SU-DHL-6 (cell line): ENCODE results near the gene LY6G6C.

Experiments
- H2AFZ ChIP-seq: fragments of 200-600 bp; sonication (generic); 2 replicates; pipeline ENCODE4 v1.6.1; 2014; ENCODE audit warnings: low read depth, mild to moderate bottlenecking, moderate library complexity, mixed read lengths, antibody characterized with exemption, low read length; ENCODE audit not compliant: severe bottlenecking
- H3F3A ChIP-seq: fragments of 200-600 bp; shearing (Covaris generic); 2 replicates; pipeline ENCODE4 v1.6.0; 2016; ENCODE audit warnings: antibody characterized with exemption, mild to moderate bottlenecking; ENCODE audit not compliant: insufficient read depth
- H3K27ac ChIP-seq: fragments of 200-600 bp; sonication (generic); 2 replicates; pipeline ENCODE4 v1.5.1; 2016; ENCODE audit warnings: low read depth, mild to moderate bottlenecking, low read length, moderate library complexity, mixed read lengths
- H3K27me3 ChIP-seq: fragments of 200-600 bp; sonication (generic), shearing (Covaris generic); 2 replicates; pipeline ENCODE4 v1.6.0; 2014; ENCODE audit warnings: mild to moderate bottlenecking, low read length
- H3K36me3 ChIP-seq: fragments of 200-600 bp; sonication (generic); 2 replicates; pipeline ENCODE4 v1.6.1; 2014; ENCODE audit warnings: mild to moderate bottlenecking, low read length, mixed read lengths
- H3K4me2 ChIP-seq: fragments of 300-600, 200-600 bp; shearing (Covaris generic), sonication (generic); 2 replicates; pipeline ENCODE4 v1.6.0; 2014; ENCODE audit warnings: low read length, low read depth, mild to moderate bottlenecking; ENCODE audit not compliant: poor library complexity, severe bottlenecking
- H3K4me3 ChIP-seq: fragments of 200-600 bp; sonication (generic); 2 replicates; pipeline ENCODE4 v1.5.1; 2014; ENCODE audit warnings: antibody characterized with exemption, low read length, mild to moderate bottlenecking, mixed read lengths; ENCODE audit not compliant: insufficient read depth, poor library complexity, severe bottlenecking
- H3K79me2 ChIP-seq: fragments of 200-600 bp; sonication (generic); 2 replicates; pipeline ENCODE4 v1.6.1; 2014; ENCODE audit warnings: mild to moderate bottlenecking, low read length, moderate library complexity; ENCODE audit not compliant: insufficient read depth
- H3K9ac ChIP-seq: fragments of 200-600 bp; sonication (generic); 2 replicates; pipeline ENCODE4 v1.7.0; 2014; ENCODE audit warnings: mild to moderate bottlenecking, low read length
- H3K9me2 ChIP-seq: fragments of 200-600 bp; sonication (generic); replicated peaks from 2 replicates; pipeline ENCODE4 v1.6.1; 2014; ENCODE audit warnings: low read length; ENCODE audit not compliant: insufficient read depth
- H3K9me3 ChIP-seq: fragments of 200-600 bp; sonication (generic); 2 replicates; pipeline ENCODE4 v1.6.1; 2014; ENCODE audit warnings: low read length, mixed read lengths; ENCODE audit not compliant: insufficient read depth
- H4K20me1 ChIP-seq: fragments of 200-600 bp; sonication (generic); 2 replicates; pipeline ENCODE4 v1.6.1; 2014; ENCODE audit warnings: low read depth, mild to moderate bottlenecking, antibody characterized with exemption, low read length, moderate library complexity, mixed read lengths
- CTCF ChIP-seq: fragments of 200-600 bp; sonication (generic); IDR thresholded peaks from one replicate; pipeline ENCODE4 v1.5.1; 2017; ENCODE audit warnings: antibody characterized with exemption, mild to moderate bottlenecking, low read length, moderate library complexity; ENCODE audit not compliant: insufficient read depth, poor library complexity, severe bottlenecking
- EZH2phosphoT487 ChIP-seq: fragments of 200-600 bp; sonication (generic), shearing (Covaris generic); conservative IDR thresholded peaks from 2 replicates; pipeline ENCODE4 v1.6.1; 2018; ENCODE audit warnings: mild to moderate bottlenecking, antibody characterized with exemption, low read length, moderate library complexity, mixed read lengths

The LY6G6C gene

GRCh38 chr6:31725502-31726350 lies 4.2 kb upstream of the LY6G6C start:
- peaks cover 10% of the 10 kb centered on the region for H3F3A ChIP-seq
- H4K20me1 ChIP-seq = no peaks in the 10 kb centered on the region
- no peaks in the 10 kb centered on the region for H3K36me3 ChIP-seq
- H2AFZ ChIP-seq = no peak overlapping the region
- TF ChIP-seq CTCF (no peak), EZH2phosphoT487 (no peak)
- no peak overlapping the region for H3K9ac ChIP-seq
- no peaks in the 10 kb centered on the region for H3K79me2 ChIP-seq
- no peaks in the 10 kb centered on the region for H3K27me3 ChIP-seq
- no peak overlapping the region for H3K4me2 ChIP-seq
- no peaks in the 10 kb centered on the region for H3K9me3 ChIP-seq
- no peak overlapping the region for H3K27ac ChIP-seq
- H3K4me3 ChIP-seq = no peak overlapping the region
- no peaks in the 10 kb centered on the region for H3K9me2 ChIP-seq

GRCh38 chr6:31723980-31724691 lies 2.6 kb upstream of the LY6G6C start:
- H3K27me3 ChIP-seq = no peaks in the 10 kb centered on the region
- no peaks in the 10 kb centered on the region for H3K36me3 ChIP-seq
- no peak overlapping the region for H3K4me2 ChIP-seq
- peaks cover 4% of the 10 kb centered on the region; the same call in 1 of the 2 replicates for H3F3A ChIP-seq
- H3K4me3 ChIP-seq = no peak overlapping the region
- no peaks in the 10 kb centered on the region for H4K20me1 ChIP-seq
- no peaks in the 10 kb centered on the region for H3K9me3 ChIP-seq
- no peaks in the 10 kb centered on the region for H3K79me2 ChIP-seq
- no peak overlapping the region for H3K27ac ChIP-seq
- no peak overlapping the region for H3K9ac ChIP-seq
- H3K9me2 ChIP-seq = no peaks in the 10 kb centered on the region
- TF ChIP-seq EZH2phosphoT487 (no peak), CTCF (no peak)
- H2AFZ ChIP-seq = no peak overlapping the region

GRCh38 chr6:31723245-31723979 lies 1.9 kb upstream of the LY6G6C start, which contains the start of gene MPIG6B:
Gene MPIG6B (plus strand): TSS chr6:31723373. CDS start chr6:31723384, 11 bp downstream.
- Histone ChIP-seq H4K20me1 (no peaks in the 10 kb centered on the region), H3K9me3 (no peaks in the 10 kb centered on the region), H3K4me3 (no peak within 1 kb of the TSS), H3F3A (peaks cover 4% of the 10 kb centered on the region; the same call in 1 of the 2 replicates), H3K9ac (no peak within 1 kb of the TSS), H3K4me2 (no peak within 1 kb of the TSS), H3K36me3 (no peaks in the 10 kb centered on the region), H3K27ac (no peak within 1 kb of the TSS), H3K79me2 (no peaks in the 10 kb centered on the region), H3K9me2 (no peaks in the 10 kb centered on the region), H3K27me3 (no peaks in the 10 kb centered on the region), H2AFZ (no peak within 1 kb of the TSS)
- TF ChIP-seq EZH2phosphoT487 (no peak), CTCF (no peak)
